ENCODE data around the gene KCNG3.

Gene KCNG3

GRCh38 chr2:42480402-42480801, 13.4 kb downstream of the KCNG3 start:
- no peak for DNase-seq

GRCh38 chr2:42474765-42475454, 18.9 kb downstream of the KCNG3 start:
- DNase-seq = no peak

- DNase-seq = no peak
Observed at GRCh38 chr2:42470706-42471105, 23.1 kb downstream of the KCNG3 start.

- no peak for DNase-seq
Observed at GRCh38 chr2:42464631-42465030, 29.2 kb downstream of the KCNG3 start.

- DNase-seq = no peak
Observed at GRCh38 chr2:42463570-42463969, 30.2 kb downstream of the KCNG3 start.

- no peak for DNase-seq
Observed at GRCh38 chr2:42459296-42459695, 34.5 kb downstream of the KCNG3 start.

- DNase-seq = no peak
Observed at GRCh38 chr2:42458396-42458795, 35.4 kb downstream of the KCNG3 start.

- no peak for DNase-seq
Observed at GRCh38 chr2:42457011-42457410, 36.8 kb downstream of the KCNG3 start.

- no peak for DNase-seq
Observed at GRCh38 chr2:42456126-42456839, 37.5 kb downstream of the KCNG3 start.

GRCh38 chr2:42452545-42452944, 41.2 kb downstream of the KCNG3 start:
- no peak for DNase-seq

GRCh38 chr2:42450136-42450535, 43.6 kb downstream of the KCNG3 start:
- DNase-seq = no peak

- no peak for DNase-seq
Observed at GRCh38 chr2:42449163-42450087, 44.4 kb downstream of the KCNG3 start.

GRCh38 chr2:42448163-42448562, 45.6 kb downstream of the KCNG3 start:
- DNase-seq = no peak

GRCh38 chr2:42446503-42447271, 47.1 kb downstream of the KCNG3 start:
- no peak for DNase-seq

- DNase-seq = no peak
Observed at GRCh38 chr2:42443718-42444399, 49.9 kb downstream of the KCNG3 start.

GRCh38 chr2:42442774-42443173, 51.0 kb downstream of the KCNG3 start:
- no peak for DNase-seq

GRCh38 chr2:42438685-42439084, 55.1 kb downstream of the KCNG3 start:
- DNase-seq = no peak

- DNase-seq = no peak
Observed at GRCh38 chr2:42436370-42436769, 57.4 kb downstream of the KCNG3 start.

- DNase-seq = no peak
Observed at GRCh38 chr2:42435628-42436027, 58.2 kb downstream of the KCNG3 start.

GRCh38 chr2:42430188-42430587, 63.6 kb downstream of the KCNG3 start:
- DNase-seq = no peak

- no peak for DNase-seq
Observed at GRCh38 chr2:42429352-42429751, 64.4 kb downstream of the KCNG3 start.

GRCh38 chr2:42425697-42426096, 68.1 kb downstream of the KCNG3 start:
- no peak for DNase-seq

Data from NCI-H524 treated with DMSO at 0.1 percent for 48 hours (cell line).